ENCODE data around the gene ARHGAP45. TPM values are rescaled to one million over a fixed set of nuclear protein-coding genes. Genes with fewer than 3 reads are reported as not detected.

ARHGAP45 gene
- total RNA-seq, 4 donors from 2014 or later = 28.4 to 66.9 (median 38.6) TPM

- Histone ChIP-seq H3K9me3 (no peaks in the 10 kb centered on the region), H3K27ac (peak overlapping the region in 2 of 4 donors; percentile 83 to 88), H3K36me3 (peaks cover 0 to 60% (median 0%) of the 10 kb centered on the region in 3 donors), H3K27me3 (peaks cover 0 to 5% of the 10 kb centered on the region in 2 donors), H3K4me1 (peaks cover 0 to 64% (median 19%) of the 10 kb centered on the region in 4 donors), H3K4me3 (no peak overlapping the region)
- DNase-seq (ENCODE audit: low spot score in 2 of 2) = no peak
- 74 to 78% methylated on average over 21 of the region's 21 CpGs for WGBS, 2 donors
- TF ChIP-seq, protein P1, sequence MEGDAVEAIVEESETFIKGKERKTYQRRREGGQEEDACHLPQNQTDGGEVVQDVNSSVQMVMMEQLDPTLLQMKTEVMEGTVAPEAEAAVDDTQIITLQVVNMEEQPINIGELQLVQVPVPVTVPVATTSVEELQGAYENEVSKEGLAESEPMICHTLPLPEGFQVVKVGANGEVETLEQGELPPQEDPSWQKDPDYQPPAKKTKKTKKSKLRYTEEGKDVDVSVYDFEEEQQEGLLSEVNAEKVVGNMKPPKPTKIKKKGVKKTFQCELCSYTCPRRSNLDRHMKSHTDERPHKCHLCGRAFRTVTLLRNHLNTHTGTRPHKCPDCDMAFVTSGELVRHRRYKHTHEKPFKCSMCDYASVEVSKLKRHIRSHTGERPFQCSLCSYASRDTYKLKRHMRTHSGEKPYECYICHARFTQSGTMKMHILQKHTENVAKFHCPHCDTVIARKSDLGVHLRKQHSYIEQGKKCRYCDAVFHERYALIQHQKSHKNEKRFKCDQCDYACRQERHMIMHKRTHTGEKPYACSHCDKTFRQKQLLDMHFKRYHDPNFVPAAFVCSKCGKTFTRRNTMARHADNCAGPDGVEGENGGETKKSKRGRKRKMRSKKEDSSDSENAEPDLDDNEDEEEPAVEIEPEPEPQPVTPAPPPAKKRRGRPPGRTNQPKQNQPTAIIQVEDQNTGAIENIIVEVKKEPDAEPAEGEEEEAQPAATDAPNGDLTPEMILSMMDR (IDR thresholded peaks at IDR 0.05) = no peak
- TF ChIP-seq EP300 (IDR thresholded peaks at IDR 0.05) (no peak), POLR2A (IDR thresholded peaks at IDR 0.05) (no peak)
Observed at GRCh38 chr19:1086613-1087012, 19.6 kb downstream of the ARHGAP45 start.

GRCh38 chr19:1087813-1088415, 20.9 kb downstream of the ARHGAP45 start:
- no peak overlapping the region for H3K4me3 ChIP-seq
- H3K9me3 ChIP-seq = no peaks in the 10 kb centered on the region
- TF ChIP-seq, protein P1 (IDR thresholded peaks at IDR 0.05) = peak in 1 of 5 experiments; percentile 11
- TF ChIP-seq POLR2A (IDR thresholded peaks at IDR 0.05) = no peak
- peak in 1 of 2 donors; percentile 76 for TF ChIP-seq EP300 (IDR thresholded peaks at IDR 0.05)
- peaks cover 0 to 58% (median 19%) of the 10 kb centered on the region in 4 donors for H3K4me1 ChIP-seq
- H3K27ac ChIP-seq = peak overlapping the region; percentile 46 to 88 (median 80)
- peak in 1 of 2 donors; percentile 72 for DNase-seq (ENCODE audit: low spot score in 2 of 2)
- peaks cover 0 to 2% of the 10 kb centered on the region in 2 donors for H3K27me3 ChIP-seq
- 64 to 72% methylated on average over 24 to 27 of the region's 27 CpGs for WGBS, 2 donors
- peaks cover 0 to 67% (median 0%) of the 10 kb centered on the region in 3 donors for H3K36me3 ChIP-seq

GRCh38 chr19:1088416-1089010, 21.5 kb downstream of the ARHGAP45 start:
- Histone ChIP-seq H3K36me3 (peaks cover 0 to 73% (median 5%) of the 10 kb centered on the region in 3 donors), H3K27me3 (no peaks in the 10 kb centered on the region), H3K27ac (peak overlapping the region; percentile 46 to 88 (median 80)), H3K9me3 (no peaks in the 10 kb centered on the region), H3K4me3 (no peak overlapping the region), H3K4me1 (peaks cover 0 to 57% (median 23%) of the 10 kb centered on the region in 4 donors)
- no peak for DNase-seq (ENCODE audit: low spot score in 2 of 2)
- peak in 1 of 2 donors; percentile 52 for TF ChIP-seq EP300 (IDR thresholded peaks at IDR 0.05)
- TF ChIP-seq, protein P1 (IDR thresholded peaks at IDR 0.05) = no peak
- peak in 1 of 2 donors; percentile 27 for TF ChIP-seq POLR2A (IDR thresholded peaks at IDR 0.05)
- 54 to 81% methylated on average over 12 to 26 of the region's 27 CpGs for WGBS, 2 donors

DNA sequence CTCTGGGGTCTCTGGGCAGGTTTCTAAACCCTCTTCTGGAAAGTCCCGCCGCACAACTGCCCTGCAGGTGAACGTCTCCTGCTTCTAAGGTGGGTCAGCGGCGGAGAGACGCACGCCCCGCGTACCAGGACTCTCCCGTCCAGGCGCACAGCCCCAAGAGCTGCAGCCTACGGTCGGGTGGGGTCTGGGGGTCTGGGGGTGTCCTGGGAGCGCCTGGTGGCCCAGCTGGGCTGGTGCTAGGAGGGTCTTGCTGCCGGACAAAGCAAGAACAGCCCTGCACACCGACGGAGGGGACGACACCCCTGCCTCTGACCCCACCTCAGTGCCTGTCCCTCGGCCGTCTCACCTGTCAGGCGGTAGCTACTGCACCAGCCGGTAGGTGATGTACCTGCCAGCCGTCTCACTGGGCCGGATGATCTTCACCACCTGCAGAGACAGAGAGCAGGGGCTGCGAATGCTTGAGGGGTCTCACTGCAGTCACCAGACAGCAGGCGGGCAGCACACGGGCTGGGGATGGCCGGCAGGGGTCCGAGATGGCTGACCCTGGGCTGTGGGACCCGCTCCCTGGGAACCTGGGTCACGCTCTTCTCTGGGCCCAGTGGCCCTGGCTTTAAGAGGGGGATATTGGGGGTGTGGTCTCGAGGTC, 22.3 kb downstream of the ARHGAP45 start:
- Histone ChIP-seq H3K4me3 (no peak overlapping the region), H3K27me3 (no peaks in the 10 kb centered on the region), H3K36me3 (peaks cover 0 to 77% (median 7%) of the 10 kb centered on the region in 3 donors), H3K9me3 (no peaks in the 10 kb centered on the region), H3K4me1 (peaks cover 0 to 64% (median 31%) of the 10 kb centered on the region in 4 donors), H3K27ac (peak overlapping the region in 3 of 4 donors; percentile 77 to 88 (median 83))
- WGBS, 2 donors = 90 to 93% methylated on average over 23 of the region's 32 CpGs
- TF ChIP-seq EP300 (IDR thresholded peaks at IDR 0.05) (no peak), POLR2A (IDR thresholded peaks at IDR 0.05) (no peak)
- TF ChIP-seq, protein P1 (IDR thresholded peaks at IDR 0.05) = no peak
- DNase-seq (ENCODE audit: low spot score in 2 of 2) = no peak

Measured in tibial nerve (tissue), 4 donors.